GM12865 (cell line): ENCODE results near the gene KDM4B.

Experiments
- DNase-seq: peaks from one replicate; pipeline ENCODE4 v3.0.0; 2010; ENCODE audit warnings: low read depth
- H3K4me3 ChIP-seq: 2 replicates; pipeline ENCODE4 v1.5.1; 2011; ENCODE audit warnings: mild to moderate bottlenecking, low read depth, low read length, control low read depth
- TF ChIP-seq, protein P1 (sequence below): IDR thresholded peaks from 2 replicates; pipeline ENCODE4 v1.5.1; 2011; ENCODE audit warnings: low read length, control low read depth, low read depth, inconsistent platforms; ENCODE audit not compliant: insufficient read depth; ENCODE audit errors: missing control alignments

KDM4B gene

DNA sequence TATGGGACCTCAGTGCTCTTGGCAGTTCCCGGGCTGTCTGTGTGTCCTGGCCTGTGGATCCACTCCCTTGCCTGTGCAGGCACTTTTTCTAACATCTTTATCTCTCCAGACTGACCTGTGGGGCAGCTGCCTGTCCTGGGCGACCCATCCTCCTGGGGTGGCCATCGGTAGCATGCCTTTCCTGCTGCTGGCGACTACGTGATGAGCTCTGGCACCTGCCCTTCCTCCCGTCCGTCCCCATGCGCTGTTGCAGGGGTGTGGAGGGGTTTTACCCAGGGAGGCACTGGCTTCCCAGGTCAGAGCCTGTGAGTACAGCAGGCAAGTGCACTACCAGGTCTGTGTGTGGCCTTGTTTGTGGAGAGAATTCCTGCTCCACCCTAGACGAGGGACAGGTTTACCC lies 93.3 kb downstream of the KDM4B start:
- no peak for DNase-seq
- TF ChIP-seq, protein P1, sequence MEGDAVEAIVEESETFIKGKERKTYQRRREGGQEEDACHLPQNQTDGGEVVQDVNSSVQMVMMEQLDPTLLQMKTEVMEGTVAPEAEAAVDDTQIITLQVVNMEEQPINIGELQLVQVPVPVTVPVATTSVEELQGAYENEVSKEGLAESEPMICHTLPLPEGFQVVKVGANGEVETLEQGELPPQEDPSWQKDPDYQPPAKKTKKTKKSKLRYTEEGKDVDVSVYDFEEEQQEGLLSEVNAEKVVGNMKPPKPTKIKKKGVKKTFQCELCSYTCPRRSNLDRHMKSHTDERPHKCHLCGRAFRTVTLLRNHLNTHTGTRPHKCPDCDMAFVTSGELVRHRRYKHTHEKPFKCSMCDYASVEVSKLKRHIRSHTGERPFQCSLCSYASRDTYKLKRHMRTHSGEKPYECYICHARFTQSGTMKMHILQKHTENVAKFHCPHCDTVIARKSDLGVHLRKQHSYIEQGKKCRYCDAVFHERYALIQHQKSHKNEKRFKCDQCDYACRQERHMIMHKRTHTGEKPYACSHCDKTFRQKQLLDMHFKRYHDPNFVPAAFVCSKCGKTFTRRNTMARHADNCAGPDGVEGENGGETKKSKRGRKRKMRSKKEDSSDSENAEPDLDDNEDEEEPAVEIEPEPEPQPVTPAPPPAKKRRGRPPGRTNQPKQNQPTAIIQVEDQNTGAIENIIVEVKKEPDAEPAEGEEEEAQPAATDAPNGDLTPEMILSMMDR: no peak
- no peak overlapping the region for H3K4me3 ChIP-seq

DNA sequence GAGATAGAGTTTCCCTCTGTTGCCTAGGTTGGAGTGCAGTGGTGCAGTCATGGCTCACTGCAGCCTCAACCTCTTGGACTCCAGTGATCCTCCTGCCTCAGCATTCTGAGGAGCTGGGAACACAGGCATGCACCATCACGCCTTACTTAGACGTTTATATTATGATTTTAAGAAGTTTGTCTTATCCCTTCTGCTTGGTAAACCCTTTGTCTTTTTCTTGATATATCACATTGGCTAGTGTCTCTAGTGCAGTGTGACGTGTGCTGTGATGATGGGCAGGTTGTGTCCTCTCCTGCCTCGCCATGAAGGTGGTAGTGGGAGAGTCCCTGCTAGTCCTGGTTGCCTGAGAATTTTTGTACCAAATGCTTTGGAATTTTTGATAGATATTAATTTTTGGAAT lies 93.9 kb downstream of the KDM4B start:
- TF ChIP-seq, protein P1: no peak
- no peak for DNase-seq
- H3K4me3 ChIP-seq: no peak overlapping the region

DNA sequence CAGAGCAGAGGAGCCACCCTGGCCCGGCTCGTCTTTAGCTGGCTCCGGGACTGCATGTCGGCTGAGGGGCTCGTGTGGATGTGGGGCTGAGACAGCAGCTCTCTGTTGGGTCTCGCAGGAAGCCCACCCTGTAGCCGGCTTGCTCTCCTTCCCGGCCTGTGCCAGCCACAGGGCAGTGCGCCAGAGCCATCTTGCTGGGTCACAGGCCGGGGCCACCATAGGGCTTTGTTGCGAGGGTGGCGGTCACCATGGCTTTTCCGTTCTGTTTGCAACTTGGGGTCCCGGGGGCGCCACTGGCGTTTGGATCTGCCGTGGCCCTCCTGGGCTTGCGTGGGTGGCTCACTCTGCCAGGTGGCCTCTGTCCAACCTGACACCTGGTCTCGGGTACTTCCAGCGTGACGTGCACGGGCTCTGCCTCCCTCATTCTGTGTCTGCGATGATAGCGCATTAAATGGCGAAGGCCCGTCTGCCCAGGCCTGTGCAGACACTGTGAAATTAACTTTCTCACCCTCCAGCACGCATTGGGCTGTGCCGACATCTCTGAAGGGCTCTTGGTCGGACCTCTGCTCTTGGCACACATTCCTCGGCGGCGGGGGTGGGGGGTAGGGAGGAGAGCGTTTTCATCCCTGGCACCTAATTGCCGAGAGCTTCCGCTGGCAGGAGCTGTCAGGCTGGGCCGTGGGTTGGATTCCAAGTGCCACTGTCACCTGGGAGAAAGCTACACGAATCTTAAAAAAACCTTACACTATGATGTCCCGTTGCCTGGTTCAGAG lies 95.1 kb downstream of the KDM4B start:
- no peak for DNase-seq
- H3K4me3 ChIP-seq: no peak overlapping the region
- TF ChIP-seq, protein P1: no peak

DNA sequence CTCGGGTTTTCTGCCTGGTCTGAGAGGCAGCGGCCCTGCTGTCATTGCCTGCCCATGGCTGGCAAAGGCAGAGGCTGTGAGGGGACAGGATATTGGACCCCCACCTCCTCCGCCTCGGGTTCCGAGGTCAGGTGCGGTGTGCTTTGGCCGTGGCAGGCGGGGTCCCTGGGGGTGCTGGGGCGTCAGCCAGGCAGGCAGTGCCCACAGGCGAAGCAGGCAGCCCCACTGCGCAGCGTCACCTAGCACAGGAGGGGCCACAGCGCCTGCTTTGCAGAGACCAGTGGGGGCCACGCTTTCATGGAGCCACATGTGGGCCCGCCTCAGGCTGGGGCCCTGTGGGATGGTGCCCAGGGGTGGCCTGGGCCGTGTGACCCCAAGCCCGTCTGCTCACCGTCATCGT lies 96.0 kb downstream of the KDM4B start:
- TF ChIP-seq, protein P1: no peak
- DNase-seq: no peak
- no peak overlapping the region for H3K4me3 ChIP-seq

DNA sequence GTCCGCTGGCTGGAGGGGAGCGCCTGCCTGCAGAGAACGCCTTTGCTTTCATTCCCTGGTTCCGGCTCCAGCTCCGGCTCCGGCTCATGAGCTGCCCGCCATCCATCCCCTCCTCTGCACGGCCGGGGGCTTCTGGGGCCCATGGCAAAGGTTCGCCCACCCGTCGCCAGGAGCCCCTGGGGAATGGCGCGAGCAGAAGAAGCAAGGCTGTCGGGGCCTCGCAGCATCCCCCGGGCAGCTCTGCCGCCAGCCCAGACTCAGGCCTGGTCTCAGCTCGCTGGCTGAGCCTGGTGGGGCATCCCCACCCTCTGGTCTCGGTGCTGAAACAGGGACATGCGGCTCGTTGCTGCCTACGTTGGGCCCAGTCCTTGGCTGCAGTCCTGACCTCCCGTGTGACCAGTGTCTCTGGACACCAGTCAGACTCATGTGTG lies 96.8 kb downstream of the KDM4B start:
- no peak for DNase-seq
- TF ChIP-seq, protein P1: no peak
- H3K4me3 ChIP-seq: no peak overlapping the region

DNA sequence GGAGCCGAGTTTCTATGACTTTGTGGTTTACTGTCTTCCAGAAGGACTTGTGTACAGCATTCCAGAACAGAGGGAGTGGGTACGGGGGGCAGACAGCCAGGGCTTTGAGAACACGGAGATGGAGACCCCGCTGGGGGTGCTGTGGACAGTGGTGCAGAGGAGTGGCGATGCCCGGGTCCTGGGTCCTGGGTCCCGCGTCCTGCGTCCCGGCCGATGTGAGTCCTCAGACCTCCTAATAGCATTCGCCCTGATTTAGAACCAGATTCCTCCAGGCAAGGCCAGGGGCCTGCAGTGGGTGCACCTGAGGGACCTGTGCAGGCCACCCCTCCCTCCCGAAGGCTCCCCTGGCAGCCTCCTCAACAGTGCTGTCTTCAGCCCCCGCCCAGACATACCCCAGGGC lies 97.9 kb downstream of the KDM4B start:
- DNase-seq: no peak
- H3K4me3 ChIP-seq: no peak overlapping the region
- TF ChIP-seq, protein P1: no peak

DNA sequence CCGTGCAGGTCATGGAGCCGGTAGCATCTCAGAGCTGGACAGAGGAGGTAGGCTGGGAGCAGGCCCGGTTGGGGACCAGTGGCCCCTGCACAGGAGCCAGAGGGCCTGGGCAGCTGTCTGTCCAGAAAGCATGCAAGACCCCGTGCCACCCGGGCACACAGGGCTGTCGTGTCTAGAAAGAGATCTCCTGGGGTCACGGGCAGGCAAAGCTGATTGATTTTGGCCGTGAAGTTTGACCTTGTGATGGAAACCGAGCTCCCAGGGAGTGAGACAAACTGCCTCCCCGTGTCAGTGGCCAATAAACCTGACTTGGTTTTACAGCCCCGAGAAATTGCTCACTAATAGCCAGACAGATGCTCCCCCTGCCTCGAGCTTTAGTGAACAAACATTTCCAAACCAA lies 98.8 kb downstream of the KDM4B start:
- TF ChIP-seq, protein P1: no peak
- no peak for DNase-seq

More for the DNA sequence above, 98.8 kb downstream of the KDM4B start:
- H3K4me3 ChIP-seq: no peak overlapping the region
